Lower lobe of right lung (tissue), 2 donors: ENCODE results near the gene CA11. TPM values are rescaled to one million over a fixed set of nuclear protein-coding genes. Genes with fewer than 3 reads are reported as not detected.
A peak's percentile ranks its signal among the peaks of the same experiment; 100 is the strongest.

Source experiments
- ATAC-seq, 2 donors: fragments of 200-7000 bp; cut with Tn5 transposase; one replicate each; pipeline ENCODE4 v1.9.1; 2020 to 2022; ENCODE audit warnings: mild to moderate bottlenecking in 2 of 2, moderate library complexity in 2 of 2
- DNase-seq: peaks from one replicate; pipeline ENCODE4 v3.0.0-alpha.2; 2020
- H3K27ac ChIP-seq: fragments of 200-600 bp; one replicate; pipeline ENCODE4 v1.8.0; 2022
- H3K27me3 ChIP-seq: fragments of 200-600 bp; one replicate; pipeline ENCODE4 v1.8.0; 2022; ENCODE audit warnings: low read depth
- H3K36me3 ChIP-seq: fragments of 200-600 bp; one replicate; pipeline ENCODE4 v1.8.0; 2022; ENCODE audit warnings: mild to moderate bottlenecking
- H3K4me1 ChIP-seq: fragments of 200-600 bp; one replicate; pipeline ENCODE4 v1.8.0; 2022
- H3K4me3 ChIP-seq: fragments of 200-600 bp; one replicate; pipeline ENCODE4 v1.8.0; 2022; ENCODE audit warnings: mild to moderate bottlenecking
- H3K9me3 ChIP-seq: fragments of 200-600 bp; one replicate; pipeline ENCODE4 v1.8.0; 2022
- intact Hi-C: fragments of 100-400 bp; cut with DNase I; formaldehyde crosslinking; loops from one replicate; pipeline ENCODE4 v1.11.0; 2022
- total RNA-seq: library from RNA; stranded (reverse); fragmentation: NEBNext Ultra II Directional; extraction: Animal tissue kit (Norgen Biotek cat#: 25700); gene quantifications from one replicate; pipeline ENCODE4 v1.2.1, GENCODE V29; 2021
- TF ChIP-seq, protein P1 (sequence below): fragments of 200-600 bp; IDR thresholded peaks from one replicate; pipeline ENCODE4 v1.8.0; 2022; ENCODE audit warnings: antibody characterized with exemption, mild to moderate bottlenecking
- donor health status: DM: no; HTN: yes; CAD: no; lungs with severe emphysema.

Gene CA11
- total RNA-seq, 1 donor from 2014 or later, result 7.8 TPM

DNA sequence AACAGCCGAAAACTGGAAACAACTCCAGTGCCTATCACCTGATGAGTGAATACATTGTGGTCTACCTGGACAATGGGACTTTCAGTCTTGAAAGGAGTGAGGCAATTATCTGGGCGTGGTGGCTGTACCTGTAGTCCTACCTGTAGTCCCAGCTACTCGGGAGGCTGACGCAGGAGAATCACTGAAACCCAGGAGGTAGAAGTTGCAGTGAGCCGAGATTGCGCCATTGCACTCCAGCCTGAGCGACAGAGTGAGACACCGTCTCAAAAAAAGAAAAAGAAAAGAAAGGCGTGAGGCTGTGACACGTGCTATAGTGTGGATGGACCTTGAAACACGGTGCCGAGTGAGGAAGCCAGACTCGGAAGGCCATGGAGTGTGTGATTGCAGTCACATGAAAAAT, 30.9 kb upstream of the CA11 start:
- TF ChIP-seq, protein P1, sequence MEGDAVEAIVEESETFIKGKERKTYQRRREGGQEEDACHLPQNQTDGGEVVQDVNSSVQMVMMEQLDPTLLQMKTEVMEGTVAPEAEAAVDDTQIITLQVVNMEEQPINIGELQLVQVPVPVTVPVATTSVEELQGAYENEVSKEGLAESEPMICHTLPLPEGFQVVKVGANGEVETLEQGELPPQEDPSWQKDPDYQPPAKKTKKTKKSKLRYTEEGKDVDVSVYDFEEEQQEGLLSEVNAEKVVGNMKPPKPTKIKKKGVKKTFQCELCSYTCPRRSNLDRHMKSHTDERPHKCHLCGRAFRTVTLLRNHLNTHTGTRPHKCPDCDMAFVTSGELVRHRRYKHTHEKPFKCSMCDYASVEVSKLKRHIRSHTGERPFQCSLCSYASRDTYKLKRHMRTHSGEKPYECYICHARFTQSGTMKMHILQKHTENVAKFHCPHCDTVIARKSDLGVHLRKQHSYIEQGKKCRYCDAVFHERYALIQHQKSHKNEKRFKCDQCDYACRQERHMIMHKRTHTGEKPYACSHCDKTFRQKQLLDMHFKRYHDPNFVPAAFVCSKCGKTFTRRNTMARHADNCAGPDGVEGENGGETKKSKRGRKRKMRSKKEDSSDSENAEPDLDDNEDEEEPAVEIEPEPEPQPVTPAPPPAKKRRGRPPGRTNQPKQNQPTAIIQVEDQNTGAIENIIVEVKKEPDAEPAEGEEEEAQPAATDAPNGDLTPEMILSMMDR, result no peak
- intact Hi-C loops, result no loop called here
- H3K36me3 ChIP-seq, result no peaks in the 10 kb centered on the region
- DNase-seq (no peak), ATAC-seq (no peak)
- H3K4me1 ChIP-seq, result peaks cover 9% of the 10 kb centered on the region
- no peak overlapping the region for H3K27ac ChIP-seq
- no peaks in the 10 kb centered on the region for H3K27me3 ChIP-seq
- no peak overlapping the region for H3K4me3 ChIP-seq
- no peaks in the 10 kb centered on the region for H3K9me3 ChIP-seq

DNA sequence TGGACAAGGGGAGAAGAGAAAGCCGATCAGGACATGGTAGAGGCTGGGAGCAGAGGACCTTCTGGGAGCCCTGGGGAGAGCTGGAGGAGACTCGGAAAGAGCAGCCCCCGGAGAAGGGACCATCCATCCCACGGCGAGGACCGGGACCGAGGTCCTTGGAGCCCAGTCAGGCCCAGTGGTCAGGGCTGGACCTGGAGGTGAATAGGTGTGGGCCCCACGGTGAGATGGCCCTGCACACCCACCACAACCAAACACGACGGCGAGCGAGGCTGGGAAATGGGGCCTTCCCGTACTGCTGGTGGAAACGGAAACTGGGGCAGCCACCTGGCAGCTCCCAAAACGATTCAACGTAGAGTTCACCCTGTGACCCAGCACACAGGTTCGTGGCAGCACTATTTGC, 30.5 kb upstream of the CA11 start:
- ATAC-seq, result no peak
- DNase-seq, result no peak
- no peaks in the 10 kb centered on the region for H3K27me3 ChIP-seq
- TF ChIP-seq, protein P1, result no peak
- H3K9me3 ChIP-seq, result no peaks in the 10 kb centered on the region
- intact Hi-C loops, result no loop called here
- no peak overlapping the region for H3K4me3 ChIP-seq
- peaks cover 9% of the 10 kb centered on the region for H3K4me1 ChIP-seq
- H3K36me3 ChIP-seq, result no peaks in the 10 kb centered on the region
- H3K27ac ChIP-seq, result no peak overlapping the region

DNA sequence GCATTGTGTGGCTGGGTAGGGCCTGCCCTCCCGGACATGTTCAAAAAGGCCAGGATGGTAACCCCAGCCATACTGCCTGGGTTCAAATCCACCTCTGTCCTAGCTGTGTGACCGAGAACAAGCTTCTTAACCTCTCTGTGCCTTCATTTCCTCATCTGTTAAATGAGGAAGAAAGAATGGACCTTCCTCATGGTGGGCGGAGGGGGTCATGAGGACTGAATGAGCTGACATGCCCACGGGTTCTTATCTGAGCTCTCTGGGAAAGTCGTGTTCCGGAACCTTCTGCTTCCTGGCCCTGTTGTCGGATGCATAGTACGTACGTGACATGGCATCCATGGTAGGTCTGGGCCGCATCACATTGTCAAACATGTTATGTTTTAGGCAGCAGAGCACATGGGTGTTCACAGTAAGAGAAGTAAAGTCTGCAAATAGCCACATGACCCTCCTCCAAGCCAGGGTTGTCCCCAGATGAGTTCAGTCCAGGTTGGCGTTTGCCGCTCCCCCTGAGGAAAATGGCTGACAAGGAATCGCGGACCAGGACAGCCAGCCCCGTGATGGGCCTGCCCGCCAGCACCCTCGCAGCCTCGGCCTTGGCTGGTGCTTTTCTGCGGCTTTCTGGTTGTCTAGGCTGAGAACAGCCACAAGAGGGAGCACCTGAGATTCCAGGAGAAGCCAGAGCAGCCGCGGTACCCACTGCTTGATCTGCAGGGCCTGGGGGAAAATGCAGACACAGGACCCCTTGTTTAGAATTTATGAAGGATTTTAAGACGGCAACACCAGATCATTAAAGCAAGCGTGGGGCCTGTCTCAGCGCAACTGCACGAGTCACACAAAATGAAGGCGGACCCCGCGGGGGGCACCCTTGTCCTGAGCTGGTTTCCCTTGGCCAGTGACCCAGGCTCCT, 29.2 kb upstream of the CA11 start:
- TF ChIP-seq, protein P1, result peak; percentile 88
- H3K27ac ChIP-seq, result no peak overlapping the region
- peak; percentile 80 for DNase-seq
- H3K9me3 ChIP-seq, result no peaks in the 10 kb centered on the region
- peaks cover 9% of the 10 kb centered on the region for H3K4me1 ChIP-seq
- peak; percentile 85 for ATAC-seq
- H3K36me3 ChIP-seq, result no peaks in the 10 kb centered on the region
- H3K27me3 ChIP-seq, result no peaks in the 10 kb centered on the region
- intact Hi-C loops, result no loop called here
- no peak overlapping the region for H3K4me3 ChIP-seq

DNA sequence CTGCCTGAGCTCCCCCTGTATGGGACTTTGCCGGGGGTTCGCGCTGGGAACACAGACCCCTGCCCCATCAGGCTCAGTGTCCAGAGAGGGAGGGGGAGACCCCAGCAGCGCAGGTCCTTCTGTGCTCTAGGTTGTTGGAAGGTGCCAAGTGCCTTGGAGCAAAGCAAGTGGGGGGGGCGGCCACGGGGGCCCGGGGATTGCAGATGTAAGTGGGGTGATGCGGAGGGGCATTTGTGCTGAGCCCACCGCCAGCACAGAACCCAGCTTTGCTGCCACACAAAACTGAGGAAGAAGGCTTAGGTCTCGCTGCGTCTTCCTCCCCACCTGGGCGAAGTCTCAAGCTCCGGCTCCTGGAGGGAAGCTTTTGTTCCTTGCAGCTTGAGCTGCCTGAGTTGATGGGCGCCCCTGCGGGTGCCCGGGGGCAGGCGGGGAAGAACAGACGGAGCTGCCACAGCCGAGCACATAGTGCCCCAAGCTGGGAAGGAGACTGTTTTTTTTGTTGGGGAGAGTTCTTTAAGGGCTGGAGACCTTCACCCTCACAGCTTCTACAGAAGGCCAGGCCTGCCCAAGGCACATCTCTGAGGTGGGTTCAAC, 28.3 kb upstream of the CA11 start:
- H3K36me3 ChIP-seq, result no peaks in the 10 kb centered on the region
- H3K4me3 ChIP-seq, result no peak overlapping the region
- TF ChIP-seq, protein P1, result no peak
- no peak overlapping the region for H3K27ac ChIP-seq
- peaks cover 9% of the 10 kb centered on the region for H3K4me1 ChIP-seq
- ATAC-seq (no peak), DNase-seq (no peak)
- no peaks in the 10 kb centered on the region for H3K27me3 ChIP-seq
- intact Hi-C loops, result no loop called here
- H3K9me3 ChIP-seq, result no peaks in the 10 kb centered on the region

GRCh38 chr19:48673436-48674100, 27.6 kb upstream of the CA11 start:
- intact Hi-C loops, result no loop called here
- Histone ChIP-seq H3K27me3 (no peaks in the 10 kb centered on the region), H3K36me3 (no peaks in the 10 kb centered on the region), H3K4me1 (peaks cover 9% of the 10 kb centered on the region), H3K4me3 (no peak overlapping the region), H3K9me3 (no peaks in the 10 kb centered on the region), H3K27ac (no peak overlapping the region)
- TF ChIP-seq, protein P1, result no peak
- DNase-seq, result no peak
- ATAC-seq, result no peak
